ACC112 (cell line): ENCODE data around the gene GDPD2.

ENCODE experiments used
- H2AFZ ChIP-seq: fragments of 200-600 bp; sonication (generic); one replicate; pipeline ENCODE4 v1.6.0; 2017; ENCODE audit warnings: antibody characterized with exemption, low read length; ENCODE audit not compliant: unreplicated experiment
- H3K27ac ChIP-seq: fragments of 200-600 bp; sonication (generic); 2 replicates; pipeline ENCODE4 v1.5.1; 2014; ENCODE audit warnings: low read depth, mild to moderate bottlenecking, antibody characterized with exemption, low read length, moderate library complexity
- H3K27me3 ChIP-seq: fragments of 200-600 bp; sonication (generic); 2 replicates; pipeline ENCODE4 v1.6.1; 2014; ENCODE audit warnings: mild to moderate bottlenecking, antibody characterized with exemption, low read length, moderate library complexity, mixed read lengths; ENCODE audit not compliant: insufficient read depth
- H3K36me3 ChIP-seq: fragments of 200-600 bp; sonication (generic); 2 replicates; pipeline ENCODE4 v1.6.1; 2016; ENCODE audit warnings: mild to moderate bottlenecking, antibody characterized with exemption, low read length, moderate library complexity, mixed read lengths; ENCODE audit not compliant: insufficient read depth
- H3K4me1 ChIP-seq: fragments of 200-600 bp; sonication (generic); one replicate; pipeline ENCODE4 v1.6.1; 2016; ENCODE audit warnings: low read length, mixed read lengths; ENCODE audit not compliant: insufficient read depth, unreplicated experiment, control insufficient read depth
- H3K4me3 ChIP-seq: fragments of 200-600 bp; sonication (generic); 2 replicates; pipeline ENCODE4 v1.5.1; 2014; ENCODE audit warnings: mild to moderate bottlenecking, low read depth, low read length
- H3K79me2 ChIP-seq: fragments of 200-600 bp; sonication (generic); one replicate; pipeline ENCODE4 v1.6.0; 2016; ENCODE audit warnings: low read length; ENCODE audit not compliant: control insufficient read depth, unreplicated experiment, insufficient read depth

GDPD2 gene

GRCh38 chrX:70476934-70477733, 54.0 kb downstream of the GDPD2 start:
- no peaks in the 10 kb centered on the region for H3K36me3 ChIP-seq
- no peaks in the 10 kb centered on the region for H3K27me3 ChIP-seq
- H2AFZ ChIP-seq = peak overlapping the region; percentile 50
- H3K27ac ChIP-seq = peak overlapping the region; percentile 62
- peaks cover 41% of the 10 kb centered on the region for H3K4me1 ChIP-seq
- 0 out of 2 replicates have a peak overlapping the region, but pooled peaks have one; percentile 16 for H3K4me3 ChIP-seq
- no peaks in the 10 kb centered on the region for H3K79me2 ChIP-seq

DNA sequence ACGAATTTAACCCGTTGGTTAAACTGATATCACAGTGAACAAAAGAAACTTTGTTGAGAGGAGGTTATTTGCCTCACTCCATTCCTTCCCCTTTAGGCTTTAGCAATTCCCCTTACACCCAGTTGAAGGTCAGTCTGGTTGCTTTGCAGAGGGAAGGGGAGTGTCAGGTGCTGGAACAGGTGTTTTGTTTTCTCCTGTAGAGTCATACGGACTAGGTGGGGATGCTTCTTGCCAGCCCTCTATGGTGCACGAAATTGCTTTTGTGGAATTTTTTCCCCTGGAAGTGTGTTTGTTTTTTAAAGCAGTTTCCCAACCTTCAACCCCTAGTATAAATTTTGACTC, 54.6 kb downstream of the GDPD2 start:
- Histone ChIP-seq H3K4me3 (0 out of 2 replicates have a peak overlapping the region, but pooled peaks have one; percentile 16), H3K27ac (peak overlapping the region; percentile 62; the same call in 1 of the 2 replicates), H3K4me1 (peaks cover 41% of the 10 kb centered on the region)

DNA sequence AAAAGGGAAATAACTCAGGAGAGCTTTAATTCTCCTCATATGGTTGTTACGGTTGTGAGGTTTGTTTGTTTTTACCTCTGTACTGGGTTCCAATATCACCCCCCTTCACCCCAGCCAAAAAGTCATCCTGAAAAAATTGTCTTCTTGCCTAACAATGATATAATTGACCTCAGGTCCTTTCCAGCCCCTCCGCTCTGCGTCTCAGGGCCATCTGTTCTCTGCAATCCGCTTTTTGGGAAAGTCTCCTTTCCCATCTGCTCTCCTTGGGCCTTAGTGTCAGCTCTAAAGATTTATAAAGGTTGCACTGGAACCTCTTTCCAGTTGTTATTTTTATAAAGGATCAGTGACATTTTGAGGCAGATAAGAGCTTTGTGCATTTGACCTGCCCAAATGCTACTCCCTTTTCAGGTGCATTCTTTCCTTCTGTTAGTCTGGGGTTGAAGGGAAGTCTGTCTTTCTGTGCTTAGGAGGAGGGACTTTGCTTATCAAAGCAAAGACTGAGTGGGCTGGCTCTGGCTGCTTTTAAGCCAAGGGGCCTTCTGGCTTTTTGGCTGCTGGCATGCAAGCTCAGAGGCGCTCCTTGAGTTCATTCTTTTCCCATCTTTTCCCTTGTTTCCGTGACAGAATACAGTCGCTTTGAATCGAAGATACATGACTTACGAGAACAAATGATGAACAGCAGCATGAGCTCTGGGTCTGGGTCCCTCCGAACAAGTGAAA, 55.6 kb downstream of the GDPD2 start:
- Histone ChIP-seq H3K27ac (peak overlapping the region; percentile 89), H2AFZ (no peak overlapping the region), H3K27me3 (no peaks in the 10 kb centered on the region), H3K4me1 (peaks cover 41% of the 10 kb centered on the region), H3K4me3 (peak overlapping the region; percentile 54; the same call in 1 of the 2 replicates), H3K79me2 (no peaks in the 10 kb centered on the region), H3K36me3 (no peaks in the 10 kb centered on the region)

More for the DNA sequence above, 54.6 kb downstream of the GDPD2 start:
- no peaks in the 10 kb centered on the region for H3K27me3 ChIP-seq
- H2AFZ ChIP-seq = peak overlapping the region; percentile 50
- H3K79me2 ChIP-seq = no peaks in the 10 kb centered on the region
- no peaks in the 10 kb centered on the region for H3K36me3 ChIP-seq

- H3K79me2 ChIP-seq = no peaks in the 10 kb centered on the region
- no peaks in the 10 kb centered on the region for H3K27me3 ChIP-seq
- peak overlapping the region; percentile 89 for H3K27ac ChIP-seq
- no peak overlapping the region for H2AFZ ChIP-seq
- H3K4me3 ChIP-seq = peak overlapping the region; percentile 54; the same call in 1 of the 2 replicates
- peaks cover 41% of the 10 kb centered on the region for H3K4me1 ChIP-seq
- no peaks in the 10 kb centered on the region for H3K36me3 ChIP-seq
These were observed 56.3 kb downstream of the GDPD2 start for GRCh38 chrX:70479247-70479921.

DNA sequence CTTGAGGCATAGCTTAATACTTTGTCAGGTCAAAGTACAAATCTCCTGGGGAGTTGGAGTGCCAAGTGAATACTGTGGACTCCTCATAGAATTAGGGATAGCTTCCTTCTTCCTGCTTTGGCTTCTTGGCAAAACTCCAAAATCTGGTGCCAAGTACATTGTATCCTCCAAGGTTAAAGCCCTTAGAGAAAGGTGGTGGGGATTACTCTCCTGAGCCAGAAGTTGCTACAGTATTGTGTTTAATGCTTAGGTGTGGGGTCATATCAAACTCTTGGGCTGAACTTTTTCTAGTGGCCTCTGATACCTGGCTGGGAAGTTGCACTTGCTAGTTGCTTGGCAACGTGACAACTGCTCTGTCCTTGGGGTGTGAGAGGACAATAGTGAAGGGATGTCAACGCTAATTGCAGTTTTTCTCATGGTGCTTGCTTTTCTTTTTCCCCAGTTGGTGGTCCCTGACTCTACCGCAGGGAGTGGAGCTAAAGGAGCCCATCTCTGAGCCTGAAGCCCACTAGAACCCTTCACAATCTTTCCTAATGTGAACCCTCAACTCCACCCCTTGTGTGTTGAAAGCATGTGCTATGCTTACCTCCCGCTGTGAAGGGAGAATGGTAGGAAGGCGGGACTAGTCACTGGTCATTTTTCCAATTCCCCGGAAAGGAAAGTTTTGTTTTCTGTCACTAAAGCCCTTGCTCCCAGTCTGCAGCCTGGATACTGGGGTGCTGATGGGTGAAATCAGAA, 57.0 kb downstream of the GDPD2 start:
- no peaks in the 10 kb centered on the region for H3K36me3 ChIP-seq
- no peaks in the 10 kb centered on the region for H3K79me2 ChIP-seq
- H3K4me1 ChIP-seq = peaks cover 41% of the 10 kb centered on the region
- H3K4me3 ChIP-seq = peak overlapping the region; percentile 17; the same call in 1 of the 2 replicates
- H3K27ac ChIP-seq = peak overlapping the region; percentile 89
- no peaks in the 10 kb centered on the region for H3K27me3 ChIP-seq
- no peak overlapping the region for H2AFZ ChIP-seq

GRCh38 chrX:70480660-70481018, 57.5 kb downstream of the GDPD2 start:
- Histone ChIP-seq H3K79me2 (no peaks in the 10 kb centered on the region), H3K36me3 (no peaks in the 10 kb centered on the region), H3K27ac (peak overlapping the region; percentile 89; the same call in 1 of the 2 replicates), H2AFZ (no peak overlapping the region), H3K4me1 (peaks cover 41% of the 10 kb centered on the region), H3K27me3 (no peaks in the 10 kb centered on the region), H3K4me3 (peak overlapping the region; percentile 17; the same call in 1 of the 2 replicates)

GRCh38 chrX:70481471-70482270, 58.6 kb downstream of the GDPD2 start:
- H3K27ac ChIP-seq = no peak overlapping the region; the same call in 1 of the 2 replicates
- H2AFZ ChIP-seq = no peak overlapping the region
- H3K79me2 ChIP-seq = no peaks in the 10 kb centered on the region
- H3K27me3 ChIP-seq = no peaks in the 10 kb centered on the region
- no peaks in the 10 kb centered on the region for H3K36me3 ChIP-seq
- no peak overlapping the region for H3K4me3 ChIP-seq
- H3K4me1 ChIP-seq = peaks cover 40% of the 10 kb centered on the region

DNA sequence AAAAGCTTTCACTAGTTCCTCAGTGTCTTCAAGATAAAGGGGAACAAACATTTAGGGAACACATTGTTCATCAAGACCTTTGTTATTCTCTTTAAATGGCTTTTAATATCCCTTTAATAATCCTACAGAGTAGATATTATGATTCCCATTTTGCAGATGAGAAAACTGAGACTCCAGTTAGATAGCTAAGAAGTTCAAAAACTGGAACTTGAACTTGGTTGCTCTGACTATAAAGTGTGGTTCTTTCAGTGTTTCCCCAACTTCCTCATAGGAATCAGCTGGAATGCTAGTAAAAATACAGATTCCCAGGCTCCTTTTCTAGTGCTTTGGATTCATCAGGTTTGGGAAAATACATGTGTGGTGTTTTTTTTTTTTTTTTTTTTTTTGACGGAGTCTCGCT, 59.2 kb downstream of the GDPD2 start:
- Histone ChIP-seq H3K79me2 (no peaks in the 10 kb centered on the region), H3K27ac (no peak overlapping the region), H3K4me1 (peaks cover 34% of the 10 kb centered on the region), H3K4me3 (no peak overlapping the region), H2AFZ (no peak overlapping the region), H3K27me3 (no peaks in the 10 kb centered on the region), H3K36me3 (no peaks in the 10 kb centered on the region)
